HUES64 (cell line): ENCODE results near the gene GHDC.
"Not testable (repeated sequence)": the region's sequence is repeated elsewhere in the genome, so short reads cannot be mapped to it uniquely, and the experiment has no call there.

Experiments
- H3K27ac ChIP-seq: 2 replicates; pipeline ENCODE4 v1.7.0; 2013; ENCODE audit warnings: low read depth, low read length, inconsistent platforms
- H3K27me3 ChIP-seq: 2 replicates; pipeline ENCODE4 v1.6.1; 2013; ENCODE audit warnings: mild to moderate bottlenecking, low read length; ENCODE audit not compliant: insufficient read depth
- H3K36me3 ChIP-seq: 2 replicates; pipeline ENCODE4 v1.6.1; 2013; ENCODE audit warnings: mild to moderate bottlenecking, low read length; ENCODE audit not compliant: insufficient read depth
- H3K4me1 ChIP-seq: 2 replicates; pipeline ENCODE4 v1.6.1; 2013; ENCODE audit warnings: mild to moderate bottlenecking, low read length, moderate library complexity; ENCODE audit not compliant: insufficient read depth
- H3K4me3 ChIP-seq: 2 replicates; pipeline ENCODE4 v1.5.1; 2013; ENCODE audit warnings: mild to moderate bottlenecking, low read length, moderate library complexity
- H3K9ac ChIP-seq: 2 replicates; pipeline ENCODE4 v1.6.1; 2013; ENCODE audit warnings: mild to moderate bottlenecking, low read depth, low read length
- H3K9me3 ChIP-seq: 2 replicates; pipeline ENCODE4 v1.6.1; 2013; ENCODE audit warnings: low read depth, low read length; ENCODE audit not compliant: insufficient read depth
- whole genome bisulfite sequencing: fragments of 150-250, 120-280 bp; methylation state at CpG from one replicate; pipeline ENCODE4 v1.1.7; 2013; ENCODE audit warnings: missing lambda C conversion rate; 5-methylcytosine and 5-hydroxymethylcytosine counted together

GHDC gene

GRCh38 chr17:42166196-42166763 is 28.0 kb downstream of the GHDC start:
- Histone ChIP-seq H3K27me3 (no peaks in the 10 kb centered on the region), H3K9me3 (no peaks in the 10 kb centered on the region), H3K4me1 (no peaks in the 10 kb centered on the region), H3K36me3 (no peaks in the 10 kb centered on the region), H3K27ac (no peak overlapping the region), H3K9ac (no peak overlapping the region), H3K4me3 (no peak overlapping the region)
- WGBS, result 93% methylated on average over 19 of the region's 19 CpGs

- no peak overlapping the region for H3K4me3 ChIP-seq
- 94% methylated on average over 6 of the region's 6 CpGs for WGBS
- H3K36me3 ChIP-seq, result no peaks in the 10 kb centered on the region
- no peaks in the 10 kb centered on the region for H3K4me1 ChIP-seq
- no peaks in the 10 kb centered on the region for H3K9me3 ChIP-seq
- no peak overlapping the region for H3K9ac ChIP-seq
- H3K27me3 ChIP-seq, result no peaks in the 10 kb centered on the region
- H3K27ac ChIP-seq, result no peak overlapping the region
Observed at GRCh38 chr17:42165751-42166150, 28.5 kb downstream of the GHDC start.

- H3K27me3 ChIP-seq, result no peaks in the 10 kb centered on the region
- no peaks in the 10 kb centered on the region for H3K9me3 ChIP-seq
- no peak overlapping the region for H3K4me3 ChIP-seq
- WGBS, result 84% methylated on average over 20 of the region's 22 CpGs
- H3K9ac ChIP-seq, result no peak overlapping the region
- no peaks in the 10 kb centered on the region for H3K4me1 ChIP-seq
- no peaks in the 10 kb centered on the region for H3K36me3 ChIP-seq
- H3K27ac ChIP-seq, result no peak overlapping the region
Observed at GRCh38 chr17:42163696-42164407, 30.4 kb downstream of the GHDC start.

GRCh38 chr17:42163113-42163512 is 31.2 kb downstream of the GHDC start:
- no peaks in the 10 kb centered on the region for H3K4me1 ChIP-seq
- H3K27me3 ChIP-seq, result no peaks in the 10 kb centered on the region
- no peaks in the 10 kb centered on the region for H3K36me3 ChIP-seq
- H3K9ac ChIP-seq, result no peak overlapping the region
- H3K4me3 ChIP-seq, result no peak overlapping the region
- 70% methylated on average over 8 of the region's 8 CpGs for WGBS
- no peak overlapping the region for H3K27ac ChIP-seq
- no peaks in the 10 kb centered on the region for H3K9me3 ChIP-seq

- H3K27ac ChIP-seq, result no peak overlapping the region
- H3K9ac ChIP-seq, result no peak overlapping the region
- no peak overlapping the region for H3K4me3 ChIP-seq
- 91% methylated on average over 6 of the region's 7 CpGs for WGBS
- no peaks in the 10 kb centered on the region for H3K9me3 ChIP-seq
- no peaks in the 10 kb centered on the region for H3K36me3 ChIP-seq
- no peaks in the 10 kb centered on the region for H3K4me1 ChIP-seq
- H3K27me3 ChIP-seq, result no peaks in the 10 kb centered on the region
Observed at GRCh38 chr17:42160531-42160910, 33.8 kb downstream of the GHDC start.

GRCh38 chr17:42159796-42160530 is 34.3 kb downstream of the GHDC start:
- Histone ChIP-seq H3K9me3 (no peaks in the 10 kb centered on the region), H3K27me3 (no peaks in the 10 kb centered on the region), H3K9ac (no peak overlapping the region), H3K36me3 (no peaks in the 10 kb centered on the region), H3K4me3 (no peak overlapping the region), H3K4me1 (no peaks in the 10 kb centered on the region), H3K27ac (no peak overlapping the region)
- WGBS, result 91% methylated on average over 14 of the region's 14 CpGs

GRCh38 chr17:42155614-42156045 is 38.7 kb downstream of the GHDC start:
- Histone ChIP-seq H3K9ac (peak overlapping the region; percentile 65), H3K27me3 (no peaks in the 10 kb centered on the region), H3K36me3 (no peaks in the 10 kb centered on the region), H3K9me3 (no peaks in the 10 kb centered on the region), H3K27ac (0 out of 2 replicates have a peak overlapping the region, but pooled peaks have one; percentile 3), H3K4me3 (peak overlapping the region; percentile 89), H3K4me1 (peaks cover 5% of the 10 kb centered on the region; the same call in 1 of the 2 replicates)
- WGBS, result 6% methylated on average over 17 of the region's 17 CpGs

- Histone ChIP-seq H3K27ac (peak overlapping the region; percentile 36; the same call in 1 of the 2 replicates), H3K9ac (peak overlapping the region; percentile 77), H3K27me3 (no peaks in the 10 kb centered on the region), H3K4me1 (peaks cover 5% of the 10 kb centered on the region; the same call in 1 of the 2 replicates), H3K36me3 (peaks cover 4% of the 10 kb centered on the region; the same call in 1 of the 2 replicates), H3K9me3 (no peaks in the 10 kb centered on the region), H3K4me3 (peak overlapping the region; percentile 89)
- 16% methylated on average over 9 of the region's 15 CpGs for WGBS
Observed at GRCh38 chr17:42153919-42154742, 40.2 kb downstream of the GHDC start.

- Histone ChIP-seq H3K36me3 (peaks cover 26% of the 10 kb centered on the region), H3K4me1 (no peaks in the 10 kb centered on the region), H3K9ac (no peak overlapping the region), H3K9me3 (no peaks in the 10 kb centered on the region), H3K4me3 (no peak overlapping the region), H3K27ac (no peak overlapping the region), H3K27me3 (no peaks in the 10 kb centered on the region)
- 97% methylated on average over 13 of the region's 13 CpGs for WGBS
Observed at GRCh38 chr17:42146911-42147607, 47.2 kb downstream of the GHDC start.

GRCh38 chr17:42143138-42143537 is 51.2 kb downstream of the GHDC start:
- not testable (repeated sequence) for H3K27ac ChIP-seq, H3K9me3 ChIP-seq, H3K4me1 ChIP-seq, H3K4me3 ChIP-seq, H3K27me3 ChIP-seq, H3K9ac ChIP-seq
- WGBS, result 97% methylated on average over 4 of the region's 4 CpGs
- peaks cover 21% of the 10 kb centered on the region for H3K36me3 ChIP-seq
